GM12878 (cell line): ENCODE results near the gene B4GALT1. TPM values are rescaled to one million over a fixed set of nuclear protein-coding genes. Genes with fewer than 3 reads are reported as not detected.

Experiments
- BHLHE40 ChIP-seq, 2 experiments: fragments of 450-650 bp in 1 of 2; IDR thresholded peaks; 2 replicates each; pipeline ENCODE4 v1.6.1; 2011 to 2017; ENCODE audit warnings: low read depth in 2 of 2, borderline replicate concordance in 1 of 2, improper control_type of control experiment in 1 of 2, low read length in 1 of 2, mild to moderate bottlenecking in 1 of 2
- BRCA1 ChIP-seq: IDR thresholded peaks from 2 replicates; pipeline ENCODE4 v1.6.1; 2011; ENCODE audit warnings: low read depth, low read length, improper control_type of control experiment
- CREM ChIP-seq: IDR thresholded peaks from 2 replicates; pipeline ENCODE4 v1.6.1; 2014; ENCODE audit warnings: antibody characterized with exemption, low read depth
- EP300 ChIP-seq, 2 experiments: fragments of 150-350 bp in 1 of 2; IDR thresholded peaks; 2 replicates each; pipeline ENCODE4 v1.6.1; 2011 to 2012; ENCODE audit warnings: low read depth in 2 of 2, low read length in 2 of 2, borderline replicate concordance in 1 of 2, improper control_type of control experiment in 1 of 2, inconsistent platforms in 1 of 2; ENCODE audit not compliant: control insufficient read depth in 1 of 2
- FOXK2 ChIP-seq: fragments of 450-650 bp; IDR thresholded peaks from 2 replicates; pipeline ENCODE4 v1.6.1; 2017; ENCODE audit warnings: mild to moderate bottlenecking, moderate library complexity
- FOXM1 ChIP-seq: IDR thresholded peaks from 2 replicates; pipeline ENCODE4 v1.6.1; 2012; ENCODE audit warnings: low read depth, mild to moderate bottlenecking, inconsistent platforms, low read length, moderate library complexity
- GATAD2B ChIP-seq: fragments of 450-650 bp; conservative IDR thresholded peaks from 2 replicates; pipeline ENCODE4 v1.6.1; 2017; ENCODE audit warnings: low read depth, mild to moderate bottlenecking, moderate library complexity
- JUND ChIP-seq: IDR thresholded peaks from 2 replicates; pipeline ENCODE4 v1.6.1; 2012; ENCODE audit warnings: low read depth, mild to moderate bottlenecking, low read length, improper control_type of control experiment, moderate library complexity
- KAT2A ChIP-seq: conservative IDR thresholded peaks from 2 replicates; pipeline ENCODE4 v1.6.1; 2011; ENCODE audit warnings: low read depth, low read length; ENCODE audit not compliant: control insufficient read depth
- KDM1A ChIP-seq: fragments of 200-600 bp; sonication (generic); IDR thresholded peaks from 2 replicates; pipeline ENCODE4 v1.6.1; 2016; ENCODE audit warnings: borderline replicate concordance
- MEF2A ChIP-seq: IDR thresholded peaks from 2 replicates; pipeline ENCODE4 v1.6.1; 2011; ENCODE audit warnings: low read depth, mild to moderate bottlenecking, low read length, moderate library complexity; ENCODE audit not compliant: insufficient read depth
- MEF2B ChIP-seq: fragments of 450-650 bp; IDR thresholded peaks from 2 replicates; pipeline ENCODE4 v1.6.1; 2018; ENCODE audit warnings: mild to moderate bottlenecking, moderate library complexity; ENCODE audit not compliant: partially characterized antibody, poor library complexity, severe bottlenecking
- MTA2 ChIP-seq: fragments of 450-650 bp; IDR thresholded peaks from 2 replicates; pipeline ENCODE4 v1.6.1; 2016; ENCODE audit warnings: low read depth, mild to moderate bottlenecking, moderate library complexity
- NFIC ChIP-seq: IDR thresholded peaks from 2 replicates; pipeline ENCODE4 v1.6.1; 2012; ENCODE audit warnings: low read depth, mild to moderate bottlenecking, inconsistent platforms, low read length, moderate library complexity
- NR2C2 ChIP-seq: IDR thresholded peaks from 2 replicates; pipeline ENCODE4 v1.6.1; 2011; ENCODE audit warnings: borderline replicate concordance, low read depth; ENCODE audit not compliant: control insufficient read depth, insufficient read length
- POLR2A ChIP-seq: IDR thresholded peaks from 2 replicates; pipeline ENCODE4 v1.6.1; 2011; ENCODE audit warnings: low read depth, mild to moderate bottlenecking, low read length
- POLR2AphosphoS5 ChIP-seq: IDR thresholded peaks from 2 replicates; pipeline ENCODE4 v1.6.1; 2011; ENCODE audit warnings: mild to moderate bottlenecking, low read length, inconsistent platforms
- SMC3 ChIP-seq: IDR thresholded peaks from 2 replicates; pipeline ENCODE4 v1.6.1; 2011; ENCODE audit warnings: low read length, improper control_type of control experiment, borderline replicate concordance
- STAT3 ChIP-seq: IDR thresholded peaks from 2 replicates; pipeline ENCODE4 v1.6.1; 2011; ENCODE audit warnings: low read depth, low read length, improper control_type of control experiment
- YY1 ChIP-seq: IDR thresholded peaks from 2 replicates; pipeline ENCODE4 v1.6.1; 2011; ENCODE audit warnings: low read depth, mild to moderate bottlenecking, low read length
- ZNF622 ChIP-seq: fragments of 450-650 bp; IDR thresholded peaks from 2 replicates; pipeline ENCODE4 v1.6.1; 2017; ENCODE audit warnings: mild to moderate bottlenecking, inconsistent platforms
- polyA plus RNA-seq, 11 experiments: library from polyadenylated mRNA; depleted of rRNA in 4 of 11; unstranded in 6 of 11; stranded (reverse) in 5 of 11; fragments of >200 nt; fragmentation: Nextera tagmentation in 4 of 11; fragmentation: Illumina TruSeq in 1 of 11; extraction: Ambion mirVana in 4 of 11; extraction: Trizol in 1 of 11; gene quantifications; 1 replicate in 1 of 11; 2 replicates in 10 of 11; pipeline versions ENCODE4 v1.2.1 to v1.2.3, GENCODE V29; 2011 to 2016; ENCODE audit warnings: inconsistent platforms in 2 of 11, missing spikeins in 2 of 11, low read depth in 1 of 11
- total RNA-seq, 4 experiments: library from RNA; depleted of rRNA in 3 of 4; stranded (reverse); fragments of >200 nt in 3 of 4; fragmentation: Illumina TruSeq in 1 of 4; extraction: Trizol in 1 of 4; gene quantifications; 2 replicates each; pipeline versions ENCODE4 v1.2.1 to v1.2.3, GENCODE V29; 2013 to 2021
- TF ChIP-seq, protein P1 (sequence below): fragments of 450-650 bp; formaldehyde crosslinking; IDR thresholded peaks from 2 replicates; pipeline ENCODE4 v1.4.0; 2020; ENCODE audit warnings: mild to moderate bottlenecking, moderate library complexity
- TF ChIP-seq, protein P2 (sequence below): IDR thresholded peaks from 2 replicates; pipeline ENCODE4 v1.6.1; 2011; ENCODE audit warnings: borderline replicate concordance, low read depth, mild to moderate bottlenecking, moderate library complexity, mixed read lengths, low read length; ENCODE audit not compliant: insufficient read depth; ENCODE audit errors: extremely low read length
- TF ChIP-seq, protein P3 (sequence below): fragments of 450-650 bp; IDR thresholded peaks from 2 replicates; pipeline ENCODE4 v1.6.1; 2017; ENCODE audit warnings: low read depth, mild to moderate bottlenecking, moderate library complexity

B4GALT1 gene
- total and polyA plus RNA-seq, 10 of the 15 experiments (the other 5 are each of a cell fraction or from before 2014, with no cell fraction given): 12.7 to 79.0 (median 41.0) TPM

DNA sequence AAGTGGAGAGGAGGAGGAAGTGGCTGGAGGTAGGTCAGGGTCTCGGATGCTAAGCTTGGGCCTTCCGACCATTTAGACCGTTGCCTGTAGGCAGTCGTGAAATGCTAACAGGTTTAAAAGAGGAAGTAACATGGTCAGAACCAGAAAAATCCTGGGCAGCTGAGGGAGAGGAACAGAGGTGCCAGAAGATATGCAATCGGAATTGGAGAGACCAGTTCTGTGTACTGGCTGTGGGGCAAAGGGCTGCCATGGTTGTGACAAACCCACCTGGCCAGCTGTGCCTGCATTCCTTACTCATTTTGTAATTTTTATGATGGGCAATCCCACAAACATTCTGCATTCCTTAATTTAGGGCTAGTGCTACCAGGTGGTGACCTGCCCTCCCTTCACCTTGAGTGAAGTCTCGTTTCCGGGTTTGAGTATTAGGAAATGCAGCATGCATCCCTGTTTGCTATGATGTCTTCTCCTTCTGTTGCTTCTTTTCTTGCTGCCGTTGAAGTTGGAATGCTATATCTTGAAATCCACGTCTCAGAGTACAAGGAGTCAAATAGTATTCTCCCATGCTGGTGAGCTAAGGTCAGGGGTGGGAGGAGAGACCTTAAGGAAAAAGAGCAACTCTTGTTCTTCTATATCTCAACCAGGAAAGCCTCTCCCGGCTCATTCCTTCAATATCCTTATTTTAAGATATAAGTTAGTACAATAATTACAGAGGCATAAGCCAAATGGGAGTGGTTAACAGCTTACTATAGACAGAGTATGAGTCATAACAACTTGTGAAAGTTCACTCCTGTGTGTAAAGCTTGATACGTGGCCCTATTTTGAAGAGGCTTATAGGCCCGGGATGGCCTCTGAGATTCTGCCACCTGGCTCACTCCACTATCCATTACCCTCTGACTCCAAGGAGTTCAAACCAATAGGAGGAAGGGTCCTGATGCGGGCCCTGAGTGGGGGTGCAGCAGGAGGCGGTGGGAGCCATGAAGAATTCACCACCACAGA lies 37.0 kb downstream of the B4GALT1 start (continued):
- TF ChIP-seq BRCA1: no peak
- TF ChIP-seq, protein P1, sequence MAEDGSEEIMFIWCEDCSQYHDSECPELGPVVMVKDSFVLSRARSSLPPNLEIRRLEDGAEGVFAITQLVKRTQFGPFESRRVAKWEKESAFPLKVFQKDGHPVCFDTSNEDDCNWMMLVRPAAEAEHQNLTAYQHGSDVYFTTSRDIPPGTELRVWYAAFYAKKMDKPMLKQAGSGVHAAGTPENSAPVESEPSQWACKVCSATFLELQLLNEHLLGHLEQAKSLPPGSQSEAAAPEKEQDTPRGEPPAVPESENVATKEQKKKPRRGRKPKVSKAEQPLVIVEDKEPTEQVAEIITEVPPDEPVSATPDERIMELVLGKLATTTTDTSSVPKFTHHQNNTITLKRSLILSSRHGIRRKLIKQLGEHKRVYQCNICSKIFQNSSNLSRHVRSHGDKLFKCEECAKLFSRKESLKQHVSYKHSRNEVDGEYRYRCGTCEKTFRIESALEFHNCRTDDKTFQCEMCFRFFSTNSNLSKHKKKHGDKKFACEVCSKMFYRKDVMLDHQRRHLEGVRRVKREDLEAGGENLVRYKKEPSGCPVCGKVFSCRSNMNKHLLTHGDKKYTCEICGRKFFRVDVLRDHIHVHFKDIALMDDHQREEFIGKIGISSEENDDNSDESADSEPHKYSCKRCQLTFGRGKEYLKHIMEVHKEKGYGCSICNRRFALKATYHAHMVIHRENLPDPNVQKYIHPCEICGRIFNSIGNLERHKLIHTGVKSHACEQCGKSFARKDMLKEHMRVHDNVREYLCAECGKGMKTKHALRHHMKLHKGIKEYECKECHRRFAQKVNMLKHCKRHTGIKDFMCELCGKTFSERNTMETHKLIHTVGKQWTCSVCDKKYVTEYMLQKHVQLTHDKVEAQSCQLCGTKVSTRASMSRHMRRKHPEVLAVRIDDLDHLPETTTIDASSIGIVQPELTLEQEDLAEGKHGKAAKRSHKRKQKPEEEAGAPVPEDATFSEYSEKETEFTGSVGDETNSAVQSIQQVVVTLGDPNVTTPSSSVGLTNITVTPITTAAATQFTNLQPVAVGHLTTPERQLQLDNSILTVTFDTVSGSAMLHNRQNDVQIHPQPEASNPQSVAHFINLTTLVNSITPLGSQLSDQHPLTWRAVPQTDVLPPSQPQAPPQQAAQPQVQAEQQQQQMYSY (CRISPR knock-in tag): no peak
- no peak for TF ChIP-seq YY1
- 0 out of 2 replicates have a peak, but pooled peaks have one; percentile 31 for TF ChIP-seq POLR2AphosphoS5
- TF ChIP-seq MEF2B: no peak
- TF ChIP-seq FOXK2: no peak
- TF ChIP-seq MEF2A: no peak
- no peak for TF ChIP-seq STAT3
- 0 out of 2 replicates have a peak, but pooled peaks have one; percentile 13 for TF ChIP-seq CREM
- no peak for TF ChIP-seq FOXM1
- TF ChIP-seq, protein P2, sequence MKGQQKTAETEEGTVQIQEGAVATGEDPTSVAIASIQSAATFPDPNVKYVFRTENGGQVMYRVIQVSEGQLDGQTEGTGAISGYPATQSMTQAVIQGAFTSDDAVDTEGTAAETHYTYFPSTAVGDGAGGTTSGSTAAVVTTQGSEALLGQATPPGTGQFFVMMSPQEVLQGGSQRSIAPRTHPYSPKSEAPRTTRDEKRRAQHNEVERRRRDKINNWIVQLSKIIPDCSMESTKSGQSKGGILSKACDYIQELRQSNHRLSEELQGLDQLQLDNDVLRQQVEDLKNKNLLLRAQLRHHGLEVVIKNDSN: no peak
- TF ChIP-seq SMC3: no peak
- no peak for TF ChIP-seq EP300 (IDR thresholded peaks at IDR 0.05; ENCODE audit: borderline replicate concordance in 1 of 2, control insufficient read depth in 1 of 2, low read depth in 2 of 2, low read length in 2 of 2)
- TF ChIP-seq MTA2: no peak
- 0 out of 2 replicates have a peak, but pooled peaks have one; percentile 16 for TF ChIP-seq JUND
- no peak for TF ChIP-seq ZNF622
- TF ChIP-seq GATAD2B: no peak
- no peak for TF ChIP-seq KAT2A
- TF ChIP-seq, protein P3, sequence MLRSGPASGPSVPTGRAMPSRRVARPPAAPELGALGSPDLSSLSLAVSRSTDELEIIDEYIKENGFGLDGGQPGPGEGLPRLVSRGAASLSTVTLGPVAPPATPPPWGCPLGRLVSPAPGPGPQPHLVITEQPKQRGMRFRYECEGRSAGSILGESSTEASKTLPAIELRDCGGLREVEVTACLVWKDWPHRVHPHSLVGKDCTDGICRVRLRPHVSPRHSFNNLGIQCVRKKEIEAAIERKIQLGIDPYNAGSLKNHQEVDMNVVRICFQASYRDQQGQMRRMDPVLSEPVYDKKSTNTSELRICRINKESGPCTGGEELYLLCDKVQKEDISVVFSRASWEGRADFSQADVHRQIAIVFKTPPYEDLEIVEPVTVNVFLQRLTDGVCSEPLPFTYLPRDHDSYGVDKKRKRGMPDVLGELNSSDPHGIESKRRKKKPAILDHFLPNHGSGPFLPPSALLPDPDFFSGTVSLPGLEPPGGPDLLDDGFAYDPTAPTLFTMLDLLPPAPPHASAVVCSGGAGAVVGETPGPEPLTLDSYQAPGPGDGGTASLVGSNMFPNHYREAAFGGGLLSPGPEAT: no peak
- no peak for TF ChIP-seq NR2C2
- no peak for TF ChIP-seq POLR2A
- TF ChIP-seq KDM1A: no peak
- TF ChIP-seq NFIC: peak; percentile 64; the same call in 1 of the 2 replicates
- 0 out of 4 replicates have a peak, but pooled peaks of 1 of the 2 experiments have one; percentile 11 for TF ChIP-seq BHLHE40 (IDR thresholded peaks at IDR 0.05; ENCODE audit: borderline replicate concordance in 1 of 2, low read depth in 2 of 2, low read length in 1 of 2)
